ENCODE data around the gene FBXW11.

- TF ChIP-seq POLR2A (IDR thresholded peaks at IDR 0.05; ENCODE audit: low read length) (no peak), GATA1 (IDR thresholded peaks at IDR 0.05; ENCODE audit: low read depth, low read length) (no peak)
Observed at GRCh38 chr5:171945066-171945465, 61.4 kb downstream of the FBXW11 start.

Measured in erythroblast (primary cell).